Ovary (tissue), 3 donors: ENCODE measurements around the gene FBXO7.

Source experiments
- EP300 ChIP-seq: sonication (generic); formaldehyde crosslinking; IDR thresholded peaks from one replicate; pipeline ENCODE4 v1.6.1; 2017; ENCODE audit warnings: antibody characterized with exemption
- POLR2A ChIP-seq: fragments of 450-650 bp; IDR thresholded peaks from one replicate; pipeline ENCODE4 v1.6.1; 2017; ENCODE audit warnings: antibody characterized with exemption, mild to moderate bottlenecking, moderate library complexity
- TF ChIP-seq, protein P1 (sequence below), 3 donors: fragments of 450-650 bp in 2 of 3; fragments of 200-600 bp in 1 of 3; IDR thresholded peaks; one replicate each; pipeline versions ENCODE4 v1.5.1 to v1.8.0; 2016 to 2022; ENCODE audit warnings: antibody characterized with exemption in 3 of 3, mild to moderate bottlenecking in 1 of 3
- donor health status: DM: no; HTN: no; CAD: no.

DNA sequence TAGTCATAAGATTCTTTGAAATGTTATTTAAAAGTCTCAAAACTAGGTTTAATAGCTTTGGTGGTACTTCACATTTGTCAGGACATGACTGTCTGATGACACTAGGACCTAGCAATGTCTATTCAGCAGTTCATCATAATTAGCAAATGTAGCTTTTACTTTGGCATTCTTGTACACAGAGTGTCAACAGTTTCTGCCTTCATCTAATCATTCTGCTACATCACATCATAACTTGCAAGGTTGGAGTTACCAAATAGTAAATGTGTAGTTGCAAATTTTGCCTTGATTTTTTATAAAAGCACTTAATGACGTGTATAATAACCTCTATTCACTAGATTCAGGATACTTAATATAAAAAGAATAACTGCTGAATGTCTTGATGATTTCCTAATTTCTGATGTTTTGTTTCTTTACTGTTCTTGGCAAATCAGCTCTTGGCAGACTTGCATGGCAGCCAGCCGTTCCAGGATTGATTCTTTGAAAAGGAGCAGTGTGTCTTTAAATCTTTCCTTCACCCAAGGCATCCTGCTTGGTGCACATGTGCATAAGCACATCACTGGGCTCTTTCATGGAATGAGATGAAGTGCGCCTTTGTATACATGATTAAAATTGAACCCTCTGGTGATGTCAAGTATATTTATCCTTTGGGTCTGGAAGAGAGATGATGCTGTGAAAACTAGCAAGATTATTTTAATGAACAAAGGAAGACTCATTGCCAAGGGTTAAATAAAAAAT lies 12.2 kb downstream of the FBXO7 start:
- no peak for TF ChIP-seq EP300
- TF ChIP-seq, protein P1, sequence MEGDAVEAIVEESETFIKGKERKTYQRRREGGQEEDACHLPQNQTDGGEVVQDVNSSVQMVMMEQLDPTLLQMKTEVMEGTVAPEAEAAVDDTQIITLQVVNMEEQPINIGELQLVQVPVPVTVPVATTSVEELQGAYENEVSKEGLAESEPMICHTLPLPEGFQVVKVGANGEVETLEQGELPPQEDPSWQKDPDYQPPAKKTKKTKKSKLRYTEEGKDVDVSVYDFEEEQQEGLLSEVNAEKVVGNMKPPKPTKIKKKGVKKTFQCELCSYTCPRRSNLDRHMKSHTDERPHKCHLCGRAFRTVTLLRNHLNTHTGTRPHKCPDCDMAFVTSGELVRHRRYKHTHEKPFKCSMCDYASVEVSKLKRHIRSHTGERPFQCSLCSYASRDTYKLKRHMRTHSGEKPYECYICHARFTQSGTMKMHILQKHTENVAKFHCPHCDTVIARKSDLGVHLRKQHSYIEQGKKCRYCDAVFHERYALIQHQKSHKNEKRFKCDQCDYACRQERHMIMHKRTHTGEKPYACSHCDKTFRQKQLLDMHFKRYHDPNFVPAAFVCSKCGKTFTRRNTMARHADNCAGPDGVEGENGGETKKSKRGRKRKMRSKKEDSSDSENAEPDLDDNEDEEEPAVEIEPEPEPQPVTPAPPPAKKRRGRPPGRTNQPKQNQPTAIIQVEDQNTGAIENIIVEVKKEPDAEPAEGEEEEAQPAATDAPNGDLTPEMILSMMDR (IDR thresholded peaks at IDR 0.05) = no peak
- TF ChIP-seq POLR2A = no peak
